ENCODE results near the gene UBALD1.
A peak's percentile ranks its signal among the peaks of the same experiment; 100 is the strongest.

Gene UBALD1

DNA sequence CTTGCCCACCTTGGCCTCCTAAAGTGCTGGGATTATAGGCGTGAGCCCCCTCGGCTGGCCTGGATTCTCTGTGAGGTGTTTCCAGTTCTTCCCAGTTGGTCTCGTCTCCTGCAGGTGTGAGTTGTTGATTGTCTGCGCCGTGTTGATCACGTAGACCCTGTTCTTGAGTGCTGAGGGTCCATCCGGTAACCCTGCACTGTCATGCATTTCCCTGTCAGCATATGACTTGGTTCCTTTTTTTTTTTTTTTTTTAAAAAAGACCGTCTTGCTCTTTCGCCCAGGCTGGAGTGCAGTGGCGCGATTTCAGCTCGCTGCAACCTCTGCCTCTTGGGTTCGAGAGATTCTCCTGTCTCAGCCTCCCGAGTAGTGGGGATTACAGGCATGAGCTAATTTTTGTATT lies 27.2 kb upstream of the UBALD1 start:
- DNase-seq = no peak

DNA sequence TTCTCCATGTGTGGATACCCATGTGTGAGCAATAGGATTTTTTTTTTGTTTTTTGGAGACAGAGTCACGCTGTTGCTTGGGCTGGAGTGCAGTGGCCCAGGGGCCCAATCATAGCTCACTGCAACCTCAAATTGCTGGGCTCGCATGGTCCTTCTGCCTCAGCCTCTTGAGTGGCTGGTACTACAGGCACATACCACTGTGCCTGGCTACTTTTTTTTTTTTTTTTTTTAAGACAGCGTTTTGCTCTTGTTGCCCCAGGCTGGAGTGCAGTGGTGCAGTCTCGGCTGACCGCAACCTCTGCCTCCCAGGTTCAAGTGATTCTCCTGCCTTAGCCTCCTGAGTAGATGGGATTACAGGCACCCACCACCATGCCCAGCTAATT lies 26.6 kb upstream of the UBALD1 start:
- no peak for DNase-seq

DNA sequence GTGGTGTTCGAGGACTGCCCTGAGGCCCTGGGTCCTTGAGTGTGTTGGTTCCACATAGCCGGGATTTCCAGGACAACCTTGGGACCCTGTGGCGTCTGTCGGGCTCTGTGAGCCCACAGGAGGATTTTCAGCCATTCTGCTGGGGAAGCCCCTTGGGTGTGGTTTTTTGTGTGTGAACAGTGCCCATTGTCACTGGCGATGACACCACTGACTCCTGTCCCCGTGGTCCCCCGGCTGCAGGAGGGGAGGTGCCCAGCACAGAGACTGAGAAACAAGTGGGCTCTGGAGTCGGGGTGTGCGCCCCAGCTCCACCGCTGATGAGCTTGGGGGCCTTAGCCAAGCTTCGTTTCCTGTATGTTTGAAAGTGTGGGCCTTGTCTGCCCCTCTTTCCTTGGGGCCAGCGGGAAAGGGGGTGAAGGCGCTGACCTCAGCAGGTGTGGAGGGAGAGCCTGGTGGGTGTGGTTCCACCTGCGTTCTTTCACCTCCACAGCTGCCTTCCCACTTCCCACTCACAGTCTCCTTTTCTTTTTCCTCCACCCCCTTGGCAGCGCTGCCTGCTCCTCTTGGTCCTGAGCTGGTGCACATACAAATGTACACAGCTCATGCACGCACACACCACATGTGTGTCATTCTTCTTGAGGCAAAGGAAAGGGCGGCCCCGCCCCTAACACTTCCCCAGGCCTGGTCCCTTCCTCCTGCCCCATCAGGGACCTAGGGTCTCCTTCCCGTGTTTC lies 26.1 kb upstream of the UBALD1 start:
- no peak for DNase-seq

DNA sequence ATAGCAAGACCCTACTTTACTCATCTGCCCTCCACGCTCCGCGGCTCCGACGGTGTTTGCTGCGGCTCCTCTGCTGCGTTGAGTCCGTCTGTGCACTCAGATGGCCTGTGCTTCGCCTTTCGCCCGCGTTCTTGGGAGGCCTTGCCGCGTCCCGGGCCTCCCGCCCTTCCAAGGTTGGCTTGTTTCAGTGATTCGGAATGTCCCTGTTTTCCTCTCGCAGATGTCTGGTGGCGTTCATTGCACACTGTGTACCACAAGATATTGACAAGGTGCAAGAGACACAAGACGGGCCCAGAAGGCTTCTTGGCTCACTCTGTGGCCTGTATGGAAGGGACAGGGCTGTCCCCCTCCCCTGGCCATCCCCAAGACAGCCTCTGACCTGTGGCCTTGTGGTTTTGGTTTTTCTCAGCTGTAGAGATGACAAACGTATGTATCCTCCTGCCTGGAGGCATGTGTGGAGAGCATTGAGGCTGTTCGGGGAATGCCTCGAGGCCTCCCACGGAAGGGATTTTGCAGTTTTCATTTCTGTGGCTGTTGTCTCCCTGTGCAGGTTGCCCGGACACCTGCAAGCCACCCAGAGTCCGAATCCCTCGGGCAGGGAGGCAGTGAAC lies 25.3 kb upstream of the UBALD1 start:
- no peak for DNase-seq

DNA sequence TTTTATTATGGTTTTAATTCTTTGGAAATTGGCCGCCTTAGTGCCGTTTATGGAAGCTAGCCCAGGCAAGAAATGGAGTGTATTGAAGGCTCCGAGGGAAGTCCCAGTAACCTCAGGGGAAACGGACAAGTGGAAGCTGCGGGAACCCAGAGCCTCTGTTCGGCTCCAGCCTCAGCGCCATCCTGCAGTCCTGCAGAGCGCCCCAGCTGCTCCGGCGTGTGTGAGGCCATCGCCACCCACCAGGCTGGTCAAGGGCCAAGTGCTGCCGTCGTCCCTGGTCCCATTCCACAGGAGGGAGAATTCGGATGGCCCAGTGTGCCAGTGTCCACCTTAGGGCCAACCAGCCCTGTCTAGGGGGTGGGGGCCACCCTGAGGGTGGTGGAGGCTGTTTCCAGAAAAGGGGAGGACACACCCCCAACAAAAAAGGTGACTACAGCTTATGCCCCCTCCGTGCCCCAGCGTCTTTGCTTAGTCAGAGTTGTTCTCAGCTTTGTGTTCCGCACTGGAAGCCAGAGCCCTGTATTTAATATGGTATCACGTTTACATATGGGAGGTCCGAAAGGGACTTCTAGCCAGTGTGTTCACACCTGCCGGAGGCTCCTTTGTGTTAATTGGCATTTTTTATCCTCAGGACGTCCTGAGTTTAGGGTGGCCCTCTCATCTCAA lies 22.9 kb upstream of the UBALD1 start:
- no peak for DNase-seq

DNA sequence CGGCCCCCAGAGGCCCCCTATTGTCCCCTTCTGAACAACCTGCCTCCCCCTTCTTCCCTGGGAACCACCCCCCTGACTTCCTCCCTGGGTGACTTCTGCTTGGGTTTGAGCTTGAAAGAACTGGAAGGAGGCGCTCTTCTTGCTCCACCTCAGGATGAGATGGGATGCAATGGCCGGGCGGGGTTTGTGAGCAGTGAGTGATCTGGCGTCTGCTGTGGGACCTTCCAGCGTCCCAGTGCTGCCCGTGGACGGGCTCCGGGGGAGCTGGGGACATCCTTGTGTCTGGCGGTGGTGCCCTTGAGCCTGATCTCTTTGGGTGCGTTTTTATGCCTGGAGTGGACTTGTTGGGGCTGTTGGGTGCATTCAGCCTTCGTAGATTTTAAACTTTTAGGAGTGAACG lies 21.5 kb upstream of the UBALD1 start:
- no peak for DNase-seq

GRCh38 chr16:4634768-4635167 lies 20.1 kb upstream of the UBALD1 start:
- DNase-seq = no peak

DNA sequence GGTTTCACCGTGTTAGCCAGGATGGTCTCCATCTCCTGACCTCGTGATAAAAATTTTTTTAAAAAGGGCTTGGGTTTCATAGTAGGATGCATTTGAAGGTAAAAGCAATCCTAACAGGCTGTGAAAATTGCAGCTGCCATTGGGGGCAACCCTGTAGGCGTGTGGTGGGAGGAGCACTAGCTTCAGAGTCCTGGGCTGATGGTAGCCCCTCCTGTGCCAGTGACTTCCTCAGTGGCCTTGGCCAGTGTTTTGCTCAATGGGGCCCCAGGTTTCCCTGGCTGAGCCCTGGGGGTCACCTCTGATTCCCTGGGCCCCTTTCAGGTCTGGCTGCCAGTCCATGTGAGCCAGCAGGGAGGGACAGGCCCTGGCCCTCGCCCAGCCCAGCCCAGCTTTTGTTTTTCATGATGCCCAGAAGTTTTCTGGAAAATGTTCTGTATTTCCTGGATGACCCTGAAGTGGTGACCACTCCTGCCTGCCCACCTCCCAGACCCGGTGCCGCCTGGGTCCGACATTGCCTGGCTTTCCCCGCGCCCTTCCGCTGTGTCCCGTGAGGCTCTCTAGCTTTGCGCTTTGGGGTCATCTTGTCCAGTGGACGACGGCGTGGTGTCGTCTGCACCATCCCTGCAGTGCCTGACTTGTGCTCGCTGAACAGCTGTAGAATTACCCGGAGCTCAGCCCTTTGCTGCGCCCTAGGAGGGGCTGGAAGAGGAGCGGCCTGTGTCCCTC lies 19.4 kb upstream of the UBALD1 start:
- no peak for DNase-seq

DNA sequence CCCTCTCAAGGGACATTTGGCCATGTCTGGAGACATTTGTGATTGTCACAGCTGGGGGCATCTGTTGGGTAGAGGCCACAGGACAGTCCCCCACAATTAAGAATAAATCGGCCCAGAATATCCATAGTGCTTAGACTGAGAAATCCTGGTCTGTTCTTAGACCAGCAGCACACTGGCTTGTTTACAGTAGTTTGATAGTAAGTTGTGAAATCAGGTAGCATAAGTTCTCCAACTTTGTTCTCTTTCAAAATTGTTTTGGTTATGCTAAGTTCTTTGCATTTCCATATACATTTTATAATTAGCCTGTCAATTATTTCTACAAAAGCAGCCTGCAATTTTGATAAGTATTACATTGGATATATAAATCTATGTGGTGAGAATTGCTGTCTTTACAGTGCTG lies 16.8 kb upstream of the UBALD1 start:
- no peak for DNase-seq

GRCh38 chr16:4628283-4628682 lies 13.6 kb upstream of the UBALD1 start:
- no peak for DNase-seq

- no peak for DNase-seq
Observed at GRCh38 chr16:4626396-4626795, 11.7 kb upstream of the UBALD1 start.

DNA sequence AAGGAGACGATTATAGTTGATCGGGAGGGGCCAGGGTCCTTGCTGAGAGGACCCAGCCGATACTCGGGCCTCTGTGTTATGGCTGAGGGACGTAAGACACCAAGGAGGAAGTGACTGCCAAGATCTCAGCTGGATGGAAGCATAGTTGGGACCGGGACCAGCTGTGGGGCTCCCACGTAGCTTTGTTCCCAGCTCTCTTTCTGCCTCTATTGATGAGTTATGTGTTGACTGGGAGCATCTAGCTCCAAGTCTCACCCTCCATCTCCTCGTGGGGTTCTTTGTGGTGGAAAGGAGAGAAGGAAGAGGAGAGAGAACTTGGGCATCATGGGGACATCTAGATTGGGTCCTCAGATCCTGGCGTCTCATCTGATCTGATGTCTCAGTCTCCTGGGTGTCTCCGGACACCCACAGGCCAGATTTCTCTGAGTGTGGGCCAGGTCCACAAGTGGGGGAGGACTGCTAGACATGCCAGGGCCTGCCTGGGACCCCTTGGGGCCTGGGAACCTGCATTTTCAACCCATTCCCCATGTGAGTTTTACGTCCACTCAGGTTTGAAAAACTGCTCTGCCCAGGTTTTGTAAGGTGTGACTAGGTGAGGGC lies 11.0 kb upstream of the UBALD1 start:
- DNase-seq = no peak

DNA sequence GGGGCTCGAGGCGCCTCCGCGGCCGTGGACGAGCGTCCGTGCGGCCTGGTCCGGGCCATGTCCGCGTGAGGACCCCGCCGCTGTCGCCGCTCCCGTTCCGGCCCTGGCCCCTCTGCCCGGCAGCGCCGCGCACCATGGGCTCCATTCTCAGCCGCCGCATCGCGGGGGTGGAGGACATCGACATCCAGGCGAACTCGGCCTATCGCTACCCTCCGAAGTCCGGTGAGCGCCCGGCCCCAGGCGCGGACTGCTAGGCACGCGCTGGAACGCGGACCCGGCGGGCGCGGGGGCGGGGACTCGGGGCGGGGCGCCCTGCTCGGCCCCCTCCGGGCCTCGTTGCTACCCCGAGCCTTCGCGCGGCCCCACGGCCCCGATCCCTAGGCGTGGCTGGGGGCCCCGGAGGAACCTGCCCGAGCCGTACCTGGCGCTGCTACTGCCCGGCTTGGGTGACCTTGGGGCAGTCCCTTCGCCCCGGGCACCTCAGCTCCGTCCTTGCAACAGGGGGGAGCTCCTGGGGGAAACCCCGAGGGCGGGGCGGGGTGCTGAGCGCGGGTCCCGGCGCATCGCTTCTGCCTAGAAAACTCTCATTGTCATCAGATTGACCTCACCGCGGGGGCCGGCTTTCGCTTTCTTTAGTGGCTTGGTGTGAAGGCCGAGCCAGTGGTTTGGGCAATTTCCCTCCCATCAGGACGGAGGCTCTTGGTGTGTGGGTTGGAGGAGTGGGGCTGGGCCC lies 10.3 kb upstream of the UBALD1 start:
- DNase-seq = peak; percentile 37

DNA sequence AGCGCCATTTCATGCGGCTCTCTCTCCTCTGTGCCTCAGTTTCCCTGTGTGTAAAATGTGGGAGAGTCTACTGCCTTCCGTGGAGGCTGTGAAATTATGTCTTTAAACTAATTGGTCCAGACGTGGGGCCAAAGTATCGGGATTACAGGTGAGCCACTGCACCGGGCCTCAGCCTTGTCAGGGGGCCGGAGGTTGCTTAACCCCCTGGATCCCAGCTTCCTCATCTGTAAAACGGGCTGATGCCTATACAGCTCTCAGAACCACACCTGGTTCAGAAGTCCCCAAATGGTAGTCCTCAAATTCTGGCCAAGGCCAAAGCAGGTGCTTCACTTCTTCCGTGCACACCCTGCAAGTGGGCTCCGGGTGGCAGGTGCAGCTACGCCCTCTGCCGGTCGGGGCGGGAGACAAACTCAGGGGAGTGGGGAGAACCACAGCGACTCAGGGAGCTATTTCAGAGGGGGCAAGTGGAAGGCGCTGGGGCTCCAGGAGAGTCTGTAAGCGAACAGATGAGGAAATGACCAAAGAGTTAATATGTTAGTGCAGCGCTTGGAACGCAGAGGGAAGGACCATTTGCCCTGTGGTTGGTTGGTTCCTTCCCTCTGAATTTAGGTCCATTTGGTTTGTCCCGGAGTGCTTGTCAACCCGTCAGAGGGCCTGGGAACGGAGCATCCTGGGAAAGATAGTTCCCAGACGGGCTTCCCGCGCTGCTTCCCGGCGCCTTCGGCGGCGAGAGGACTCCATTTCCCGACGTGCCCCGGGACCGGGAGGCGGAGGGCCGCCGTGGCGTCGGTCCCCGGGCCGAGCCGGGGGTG lies 9.5 kb upstream of the UBALD1 start, which contains the start of gene MGRN1:
TSS of gene MGRN1 (plus strand) at position 812 of the 812 bp plus-strand sequence. CDS start 135 bp downstream, outside the sequence.
- DNase-seq = peak; percentile 97

- no peak for DNase-seq
Observed at GRCh38 chr16:4623593-4623992, 8.9 kb upstream of the UBALD1 start.

DNA sequence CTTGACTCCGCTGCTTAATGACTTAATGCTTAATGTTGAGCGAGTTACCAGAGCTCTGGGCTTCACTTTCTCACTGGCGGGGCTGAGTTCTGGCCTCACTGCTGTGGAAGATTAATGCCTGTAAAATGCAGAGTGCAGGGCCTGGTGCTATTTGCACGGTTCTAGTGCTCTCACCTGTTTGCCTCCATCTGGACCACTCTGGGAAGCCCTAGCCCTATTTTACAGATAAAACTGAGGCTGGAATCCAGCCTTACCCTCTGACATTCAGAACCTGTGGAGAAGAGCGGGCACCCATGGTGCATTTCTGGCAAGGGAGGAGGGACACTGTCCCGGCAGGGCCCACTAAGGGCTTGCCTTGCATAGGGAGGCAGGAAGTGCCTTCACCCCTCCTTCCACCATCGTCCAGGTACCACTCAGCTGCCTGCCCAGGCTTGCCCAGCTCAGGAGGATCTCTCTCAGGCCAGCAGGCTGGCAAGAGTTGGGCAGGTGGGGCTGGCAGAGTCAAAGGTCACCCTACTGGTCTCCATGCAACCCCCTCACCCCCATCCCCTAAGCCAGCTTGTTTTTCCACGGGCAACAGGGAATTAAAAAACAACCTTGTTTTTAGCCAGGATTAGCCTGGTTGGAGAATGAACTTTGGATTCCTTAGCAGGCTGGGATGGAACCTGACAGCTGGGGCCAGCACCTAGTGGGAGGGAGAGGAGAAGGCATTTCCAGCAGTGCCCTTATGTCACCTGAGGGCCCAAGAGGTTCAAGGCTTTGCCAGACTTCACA lies 4.1 kb upstream of the UBALD1 start:
- no peak for DNase-seq

- no peak for DNase-seq
Observed at GRCh38 chr16:4617880-4618279, 3.2 kb upstream of the UBALD1 start.

DNA sequence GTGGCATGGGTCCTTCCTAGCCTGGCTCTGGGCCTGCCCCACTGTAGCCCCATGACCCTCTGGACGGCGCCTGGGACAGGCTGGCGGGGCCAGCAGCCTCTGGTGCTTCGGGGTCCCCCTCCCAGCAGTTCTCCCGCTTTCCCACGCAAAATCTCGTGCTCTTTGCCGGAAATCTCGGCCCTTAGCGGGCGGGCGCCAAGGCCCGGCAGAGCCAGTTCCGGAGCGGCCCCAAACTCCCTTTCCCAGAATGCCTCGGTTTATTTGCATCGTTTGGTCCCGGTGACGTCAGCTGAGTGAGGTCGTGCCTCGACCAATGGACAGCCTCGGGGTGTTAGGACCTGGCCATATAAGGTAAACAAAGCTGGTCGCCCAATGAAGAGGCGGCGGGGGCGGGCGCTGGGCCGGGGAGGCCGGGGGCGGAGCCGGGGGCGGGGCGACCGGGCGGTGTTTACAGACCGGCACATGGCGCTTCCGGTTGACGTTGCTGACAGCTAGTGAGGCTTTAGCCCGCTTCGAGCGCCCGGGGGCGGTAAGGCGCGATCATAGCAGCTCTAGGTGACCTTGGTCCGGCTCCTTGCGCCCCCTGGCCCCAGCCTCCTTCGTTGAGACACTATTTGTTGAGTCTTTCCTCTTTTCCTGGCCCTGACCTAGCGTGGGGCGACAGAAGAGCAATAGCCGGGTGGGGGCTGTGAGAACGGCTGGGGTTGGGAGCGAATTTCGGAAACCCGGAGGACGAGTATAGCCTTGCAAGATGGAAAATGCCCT lies 1.5 kb upstream of the UBALD1 start:
- DNase-seq = peak; percentile 100

GRCh38 chr16:4615384-4616046 lies 827 bp upstream of the UBALD1 start:
- no peak for DNase-seq

All from HCEC 1CT (cell line).